B cell (primary cell): Measurements from ENCODE around the gene GALNT10.

ENCODE experiments used
- EZH2 ChIP-seq: IDR thresholded peaks from 2 replicates; pipeline ENCODE4 v1.6.1; 2012; ENCODE audit warnings: borderline replicate concordance, low read depth, mild to moderate bottlenecking, moderate library complexity, low read length; ENCODE audit not compliant: insufficient read depth, poor library complexity, severe bottlenecking
- TF ChIP-seq, protein P1 (sequence below): fragments of 200-600 bp; IDR thresholded peaks from one replicate; pipeline ENCODE4 v1.8.0; 2022; ENCODE audit warnings: antibody characterized with exemption, mild to moderate bottlenecking

GRCh38 chr5:154388842-154389241 lies 198.3 kb downstream of the GALNT10 start:
- TF ChIP-seq, protein P1, sequence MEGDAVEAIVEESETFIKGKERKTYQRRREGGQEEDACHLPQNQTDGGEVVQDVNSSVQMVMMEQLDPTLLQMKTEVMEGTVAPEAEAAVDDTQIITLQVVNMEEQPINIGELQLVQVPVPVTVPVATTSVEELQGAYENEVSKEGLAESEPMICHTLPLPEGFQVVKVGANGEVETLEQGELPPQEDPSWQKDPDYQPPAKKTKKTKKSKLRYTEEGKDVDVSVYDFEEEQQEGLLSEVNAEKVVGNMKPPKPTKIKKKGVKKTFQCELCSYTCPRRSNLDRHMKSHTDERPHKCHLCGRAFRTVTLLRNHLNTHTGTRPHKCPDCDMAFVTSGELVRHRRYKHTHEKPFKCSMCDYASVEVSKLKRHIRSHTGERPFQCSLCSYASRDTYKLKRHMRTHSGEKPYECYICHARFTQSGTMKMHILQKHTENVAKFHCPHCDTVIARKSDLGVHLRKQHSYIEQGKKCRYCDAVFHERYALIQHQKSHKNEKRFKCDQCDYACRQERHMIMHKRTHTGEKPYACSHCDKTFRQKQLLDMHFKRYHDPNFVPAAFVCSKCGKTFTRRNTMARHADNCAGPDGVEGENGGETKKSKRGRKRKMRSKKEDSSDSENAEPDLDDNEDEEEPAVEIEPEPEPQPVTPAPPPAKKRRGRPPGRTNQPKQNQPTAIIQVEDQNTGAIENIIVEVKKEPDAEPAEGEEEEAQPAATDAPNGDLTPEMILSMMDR, result no peak
- no peak for TF ChIP-seq EZH2
